Measurements from ENCODE around the gene REXO4.
A peak's percentile ranks its signal among the peaks of the same experiment; 100 is the strongest.

REXO4 gene

GRCh38 chr9:133448487-133448972 is 30.7 kb upstream of the REXO4 start:
- DNase-seq, result no peak

- DNase-seq, result no peak
Observed at GRCh38 chr9:133445293-133445969, 27.6 kb upstream of the REXO4 start.

- DNase-seq, result no peak
Observed at GRCh38 chr9:133443982-133444381, 26.2 kb upstream of the REXO4 start.

DNA sequence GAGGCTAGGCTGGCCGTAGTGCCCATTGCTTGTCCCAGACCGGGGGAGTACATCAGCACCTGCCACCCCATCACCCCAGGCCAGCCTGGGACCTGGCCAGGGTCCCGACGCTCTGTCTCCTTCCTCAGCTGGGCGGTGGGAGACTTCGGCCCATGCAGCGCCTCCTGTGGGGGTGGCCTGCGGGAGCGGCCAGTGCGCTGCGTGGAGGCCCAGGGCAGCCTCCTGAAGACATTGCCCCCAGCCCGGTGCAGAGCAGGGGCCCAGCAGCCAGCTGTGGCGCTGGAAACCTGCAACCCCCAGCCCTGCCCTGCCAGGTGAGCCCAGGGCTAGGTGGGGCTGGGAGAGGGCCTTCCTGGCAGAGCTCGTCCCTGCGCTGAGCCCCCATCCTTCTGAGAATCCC is 25.4 kb upstream of the REXO4 start:
- DNase-seq, result no peak

DNA sequence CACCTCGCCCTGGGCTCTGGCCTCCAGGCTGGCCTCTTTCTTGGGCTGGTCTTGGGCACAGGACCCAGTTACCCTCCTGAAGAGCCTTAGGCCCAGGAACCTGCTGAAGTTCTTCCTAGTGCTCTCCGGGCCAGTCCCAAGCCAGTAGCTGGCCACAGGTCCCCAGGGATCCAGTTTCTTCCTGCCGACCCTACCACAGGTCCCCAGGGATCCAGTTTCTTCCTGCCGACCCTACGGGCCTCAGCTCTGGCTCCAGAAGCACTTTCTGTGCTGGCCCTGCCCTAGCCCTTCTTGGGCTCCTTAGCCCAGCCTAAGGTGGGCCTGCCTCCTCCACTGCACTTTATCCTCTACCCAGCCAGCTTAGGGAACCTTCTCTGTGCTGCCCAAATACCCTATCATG is 23.8 kb upstream of the REXO4 start:
- DNase-seq, result no peak

- no peak for DNase-seq
Observed at GRCh38 chr9:133440874-133441273, 23.1 kb upstream of the REXO4 start.

DNA sequence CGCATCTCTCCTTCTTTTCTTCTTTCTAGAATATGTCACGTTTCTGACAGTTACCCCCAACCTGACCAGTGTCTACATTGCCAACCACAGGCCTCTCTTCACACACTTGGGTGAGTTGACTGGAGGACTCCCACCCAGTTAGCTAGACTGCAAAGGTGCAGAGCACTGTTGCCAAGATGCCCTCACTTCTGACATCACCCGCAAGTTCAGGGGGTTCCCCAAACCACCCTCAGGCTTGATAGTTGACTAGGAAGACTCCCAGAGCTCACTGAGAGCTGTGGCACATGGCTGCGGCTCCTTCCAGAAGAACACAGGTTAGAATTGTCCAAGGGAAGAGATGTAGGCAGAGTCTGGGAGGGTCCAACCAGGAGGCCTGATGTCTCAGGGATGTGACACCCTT is 21.5 kb upstream of the REXO4 start:
- no peak for DNase-seq

DNA sequence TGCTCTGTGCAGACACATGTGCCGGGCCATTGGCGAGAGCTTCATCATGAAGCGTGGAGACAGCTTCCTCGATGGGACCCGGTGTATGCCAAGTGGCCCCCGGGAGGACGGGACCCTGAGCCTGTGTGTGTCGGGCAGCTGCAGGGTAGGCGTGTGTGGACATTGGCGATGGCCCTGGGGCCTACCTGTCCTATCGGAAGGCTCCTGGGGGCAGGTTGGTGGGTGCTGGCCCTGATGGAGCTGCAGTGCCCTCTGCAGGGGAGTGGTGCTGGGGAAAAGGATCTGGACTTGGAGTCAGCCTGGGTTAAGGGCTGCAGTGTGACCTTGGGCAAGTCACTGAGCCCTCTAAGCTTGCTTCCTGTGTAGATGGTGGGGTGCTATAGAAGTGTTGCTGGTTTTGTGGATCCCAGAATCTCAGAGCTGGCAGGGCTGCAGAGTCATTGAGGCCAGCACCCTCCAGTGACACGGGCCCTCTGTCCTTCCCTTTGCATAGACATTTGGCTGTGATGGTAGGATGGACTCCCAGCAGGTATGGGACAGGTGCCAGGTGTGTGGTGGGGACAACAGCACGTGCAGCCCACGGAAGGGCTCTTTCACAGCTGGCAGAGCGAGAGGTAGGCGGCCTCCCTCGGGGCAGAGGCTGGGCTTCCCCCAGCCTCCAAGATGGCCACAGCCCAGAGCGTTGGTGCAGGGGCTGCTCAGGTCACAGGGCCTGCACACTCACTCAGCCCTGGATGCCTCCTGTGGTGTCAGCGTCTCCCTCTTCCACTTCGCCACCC is 20.1 kb upstream of the REXO4 start:
- DNase-seq, result no peak

GRCh38 chr9:133436681-133437080 is 18.9 kb upstream of the REXO4 start:
- DNase-seq, result no peak

GRCh38 chr9:133433351-133433843 is 15.6 kb upstream of the REXO4 start:
- no peak for DNase-seq

GRCh38 chr9:133430244-133430643 is 12.4 kb upstream of the REXO4 start:
- DNase-seq, result no peak

DNA sequence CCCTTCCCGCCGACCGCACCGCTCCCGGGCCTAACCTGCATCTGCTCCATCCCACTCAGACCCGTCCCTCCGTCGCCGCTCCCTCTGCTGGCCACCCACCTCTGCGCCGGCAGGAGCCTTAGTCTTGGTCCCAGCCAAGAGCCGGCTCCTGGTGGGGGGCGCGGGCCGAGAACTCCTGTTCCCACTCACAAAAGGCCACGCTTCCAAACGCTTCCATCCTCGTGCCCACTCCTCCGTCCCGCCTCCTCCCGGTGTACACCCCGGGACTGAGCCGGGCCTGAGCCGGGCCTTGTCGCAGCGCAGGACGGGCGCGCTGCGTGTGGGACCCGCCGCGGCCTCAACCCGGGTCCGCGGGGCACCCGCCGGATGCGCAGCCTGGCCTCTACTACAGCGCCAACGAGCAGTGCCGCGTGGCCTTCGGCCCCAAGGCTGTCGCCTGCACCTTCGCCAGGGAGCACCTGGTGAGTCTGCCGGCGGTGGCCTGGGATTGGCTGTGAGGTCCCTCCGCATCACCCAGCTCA is 11.9 kb upstream of the REXO4 start:
- no peak for DNase-seq

DNA sequence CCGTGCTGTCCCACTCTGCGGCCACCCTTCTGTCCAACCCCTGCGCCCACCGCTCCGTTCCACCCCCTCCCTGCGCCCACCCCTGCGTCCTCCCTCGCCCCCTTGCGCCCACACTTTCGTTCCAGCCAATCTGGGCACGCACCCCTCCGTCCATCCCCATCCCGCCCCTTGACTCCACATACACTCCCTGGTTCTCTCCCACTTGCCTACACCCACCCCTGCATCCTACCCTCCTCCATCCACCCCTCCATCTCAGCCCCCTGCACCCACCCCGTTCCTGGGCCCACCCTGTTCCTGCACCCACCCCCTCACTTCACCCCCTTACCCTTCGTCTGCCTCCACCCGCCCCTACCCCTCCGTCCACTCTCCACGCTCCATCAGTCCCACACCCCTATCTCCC is 11.4 kb upstream of the REXO4 start:
- DNase-seq, result no peak

DNA sequence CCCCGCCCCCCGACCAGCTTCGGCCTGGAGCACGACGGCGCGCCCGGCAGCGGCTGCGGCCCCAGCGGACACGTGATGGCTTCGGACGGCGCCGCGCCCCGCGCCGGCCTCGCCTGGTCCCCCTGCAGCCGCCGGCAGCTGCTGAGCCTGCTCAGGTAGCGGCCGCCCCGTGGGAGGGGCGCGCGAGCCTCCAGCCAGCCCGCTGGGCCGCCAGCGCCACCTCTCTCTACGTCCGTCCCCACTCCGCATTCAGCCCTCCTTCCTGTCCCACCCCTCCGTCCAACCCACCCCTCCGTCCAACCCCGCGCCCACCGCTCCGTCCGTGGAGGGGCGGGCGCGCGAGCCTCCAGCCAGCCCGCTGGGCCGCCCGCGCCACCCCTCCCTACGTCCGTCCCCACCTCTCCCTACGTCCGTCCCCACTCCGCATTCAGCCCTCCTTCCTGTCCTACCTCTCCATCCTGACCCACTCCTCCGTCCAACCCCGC is 10.8 kb upstream of the REXO4 start:
- DNase-seq, result no peak

GRCh38 chr9:133427658-133428348 is 10.0 kb upstream of the REXO4 start:
- no peak for DNase-seq

DNA sequence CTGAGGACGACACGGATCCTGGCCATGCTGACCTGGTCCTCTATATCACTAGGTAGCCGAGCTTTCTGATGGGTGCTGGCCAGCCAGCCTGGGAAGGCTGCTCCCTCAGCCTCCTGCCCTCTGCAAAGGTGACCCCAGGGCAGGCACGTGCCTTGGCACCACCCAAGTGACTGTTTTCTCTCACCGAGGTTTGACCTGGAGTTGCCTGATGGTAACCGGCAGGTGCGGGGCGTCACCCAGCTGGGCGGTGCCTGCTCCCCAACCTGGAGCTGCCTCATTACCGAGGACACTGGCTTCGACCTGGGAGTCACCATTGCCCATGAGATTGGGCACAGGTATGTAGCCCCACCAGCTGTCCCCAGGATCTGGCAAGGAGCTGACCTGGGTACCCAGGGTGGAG is 8.2 kb upstream of the REXO4 start:
- no peak for DNase-seq

DNA sequence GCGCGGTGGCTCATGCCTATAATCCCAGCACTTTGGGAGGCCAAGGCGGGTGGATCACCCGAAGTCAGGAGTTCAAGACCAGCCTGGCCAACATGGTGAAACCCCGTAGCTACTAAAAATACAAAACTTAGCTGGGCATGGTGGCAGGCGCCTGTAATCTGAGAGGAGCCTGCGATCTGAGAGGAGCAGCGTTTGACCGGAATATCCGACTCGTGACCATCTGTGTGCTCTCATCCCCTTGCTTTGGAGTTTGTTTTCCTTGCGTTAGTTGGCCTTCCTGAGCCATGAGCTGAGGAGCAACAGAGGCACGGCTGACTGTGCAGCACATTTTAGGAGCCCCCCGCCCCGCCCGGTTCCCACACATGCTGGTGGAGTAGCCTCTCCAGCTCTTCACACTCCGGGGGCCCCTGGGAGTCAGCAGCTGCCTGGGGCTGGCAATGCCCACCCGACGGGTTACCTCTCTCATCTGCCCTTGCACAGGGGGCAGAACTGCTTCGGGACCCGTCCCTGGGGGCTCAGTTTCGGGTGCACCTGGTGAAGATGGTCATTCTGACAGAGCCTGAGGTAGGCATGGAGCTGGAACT is 7.3 kb upstream of the REXO4 start:
- no peak for DNase-seq

DNA sequence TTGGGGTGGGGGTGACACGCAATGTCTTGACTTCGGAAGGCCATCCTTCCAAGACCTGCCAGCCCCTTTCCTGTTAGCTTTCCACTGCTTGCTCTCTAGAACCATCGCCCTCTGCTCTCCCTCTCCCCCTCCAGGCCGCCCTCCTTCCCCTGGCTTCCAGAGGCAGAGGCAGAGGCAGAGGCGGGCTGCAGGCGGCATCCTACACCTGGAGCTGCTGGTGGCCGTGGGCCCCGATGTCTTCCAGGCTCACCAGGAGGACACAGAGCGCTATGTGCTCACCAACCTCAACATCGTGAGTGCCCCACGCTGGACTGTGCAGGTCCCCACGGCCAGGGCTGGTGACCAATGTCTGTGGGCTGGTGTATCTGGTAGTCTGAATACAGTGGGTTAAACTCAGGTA is 6.4 kb upstream of the REXO4 start:
- no peak for DNase-seq

- no peak for DNase-seq
Observed at GRCh38 chr9:133423216-133423615, 5.4 kb upstream of the REXO4 start.

GRCh38 chr9:133421615-133422542 is 4.1 kb upstream of the REXO4 start, which contains the start of gene ADAMTS13:
TSS of gene ADAMTS13 (plus strand) at chr9:133422367. CDS start at chr9:133422444, 77 bp downstream.
- peak; percentile 60 for DNase-seq

- DNase-seq, result peak; percentile 30
Observed at GRCh38 chr9:133420392-133420827, 2.6 kb upstream of the REXO4 start.

GRCh38 chr9:133419005-133419404 is 1.2 kb upstream of the REXO4 start:
- no peak for DNase-seq
